Retina (tissue), 1 donor: ENCODE data around the gene SMARCAD1.
"Not testable (repeated sequence)": the region's sequence is repeated elsewhere in the genome, so short reads cannot be mapped to it uniquely, and the experiment has no call there.

Source experiments
- DNase-seq: peaks from one replicate; pipeline ENCODE4 v3.0.0-alpha.2; 2016

SMARCAD1 gene

DNA sequence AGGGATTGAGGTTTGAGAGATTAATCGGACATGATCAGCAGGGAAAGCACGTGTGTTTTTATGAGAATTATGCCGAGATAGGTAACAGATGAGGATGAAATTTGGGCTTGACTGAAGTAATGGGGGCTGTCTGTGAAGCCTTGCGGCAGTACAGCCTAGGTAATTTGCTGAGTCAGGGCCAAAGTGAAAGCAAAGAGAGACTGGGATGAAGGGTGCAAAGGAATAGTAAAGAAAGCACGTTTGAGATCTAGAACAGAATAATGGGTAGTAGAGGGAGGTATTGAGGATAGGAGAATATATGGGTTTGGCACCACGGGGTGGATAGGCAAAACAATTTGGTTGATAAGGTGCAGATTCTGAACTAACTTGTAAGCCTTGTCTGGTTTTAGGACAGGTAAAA is 87.8 kb downstream of the SMARCAD1 start:
- not testable (repeated sequence) for DNase-seq

- DNase-seq = no peak
Measured at GRCh38 chr4:94298725-94299252, 91.1 kb downstream of the SMARCAD1 start.

GRCh38 chr4:94302191-94302590 is 94.5 kb downstream of the SMARCAD1 start:
- no peak for DNase-seq

DNA sequence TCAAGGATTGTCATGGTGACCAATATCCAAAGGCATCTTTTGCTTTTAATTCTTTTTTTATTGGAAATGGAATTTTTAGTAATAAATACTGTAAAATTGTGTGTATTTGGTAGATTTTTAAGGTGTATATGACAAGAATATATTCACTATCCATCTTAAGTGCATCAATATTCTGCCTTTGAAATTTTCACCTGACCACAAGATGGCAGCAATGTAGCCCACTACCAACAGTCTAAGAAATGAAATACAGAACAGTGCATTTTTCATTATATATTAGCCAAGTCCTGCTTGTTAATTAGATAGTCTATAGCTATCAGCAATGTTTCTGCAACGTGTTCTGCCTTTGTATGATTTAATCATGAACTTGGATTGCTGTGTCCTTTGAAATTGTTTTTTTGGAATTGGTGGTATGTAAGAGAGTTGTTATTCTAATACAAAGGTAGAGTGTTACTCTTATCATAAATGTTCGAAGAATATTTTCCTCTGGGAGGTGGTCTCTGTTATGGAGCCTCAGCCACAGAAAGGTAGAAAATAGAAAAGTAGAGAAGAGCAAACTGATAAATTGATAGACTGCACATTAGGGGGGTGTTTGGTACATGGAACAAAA is 96.8 kb downstream of the SMARCAD1 start:
- DNase-seq = peak; percentile 33

DNA sequence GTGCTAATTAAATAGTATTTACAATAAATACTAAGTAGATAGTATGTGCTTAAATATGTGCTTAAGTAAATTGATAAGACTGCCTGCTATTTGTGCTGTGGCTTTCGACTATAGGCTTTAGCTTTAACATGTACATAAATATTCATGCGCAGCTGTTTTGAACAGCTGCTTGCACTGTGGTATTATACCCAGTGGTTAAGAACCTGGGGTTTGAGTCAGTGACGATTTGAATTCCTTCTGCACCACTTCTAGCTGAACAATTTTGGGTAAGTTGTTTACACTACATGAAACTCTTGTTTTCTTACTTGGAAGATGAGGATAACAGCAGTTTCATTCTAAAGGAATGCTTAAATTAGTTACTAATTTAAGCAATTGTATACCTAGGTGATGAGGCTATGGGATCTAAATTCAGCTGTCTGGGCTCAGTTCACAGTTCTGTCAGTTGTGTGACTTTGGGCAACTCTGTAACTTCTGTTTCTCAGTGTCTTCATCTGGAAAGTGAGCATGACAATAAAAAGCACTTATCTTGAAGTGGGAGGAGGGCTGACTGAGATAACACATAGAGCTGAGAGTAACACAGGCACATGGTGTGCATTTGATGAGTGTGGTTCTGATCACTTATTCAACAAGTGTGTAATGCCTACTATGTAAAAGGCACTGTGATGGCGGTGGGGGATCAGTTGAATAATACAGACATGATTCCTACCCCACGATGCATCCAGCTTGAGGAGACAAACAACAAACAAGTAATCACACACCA is 98.0 kb downstream of the SMARCAD1 start:
- no peak for DNase-seq

DNA sequence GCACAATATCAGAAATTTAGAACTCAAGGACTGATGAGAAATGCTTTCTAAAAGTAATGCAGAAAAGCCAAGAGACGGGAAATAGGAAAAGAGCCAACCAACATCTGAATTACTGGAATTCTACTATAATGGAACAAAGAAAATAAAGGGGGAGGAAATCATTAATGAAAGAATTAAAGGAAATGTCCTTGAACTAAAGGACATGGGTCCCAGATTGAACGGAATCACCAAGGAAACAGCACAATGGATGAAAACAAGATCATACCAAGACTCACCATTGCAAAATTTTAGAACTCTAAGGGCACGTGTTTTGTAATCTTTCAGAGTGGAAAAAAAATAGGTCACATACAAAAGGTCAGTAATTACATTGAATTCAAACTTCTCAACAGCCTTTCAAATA is 99.0 kb downstream of the SMARCAD1 start:
- DNase-seq = no peak

- DNase-seq = no peak
Measured at GRCh38 chr4:94307231-94307871, 99.7 kb downstream of the SMARCAD1 start.

DNA sequence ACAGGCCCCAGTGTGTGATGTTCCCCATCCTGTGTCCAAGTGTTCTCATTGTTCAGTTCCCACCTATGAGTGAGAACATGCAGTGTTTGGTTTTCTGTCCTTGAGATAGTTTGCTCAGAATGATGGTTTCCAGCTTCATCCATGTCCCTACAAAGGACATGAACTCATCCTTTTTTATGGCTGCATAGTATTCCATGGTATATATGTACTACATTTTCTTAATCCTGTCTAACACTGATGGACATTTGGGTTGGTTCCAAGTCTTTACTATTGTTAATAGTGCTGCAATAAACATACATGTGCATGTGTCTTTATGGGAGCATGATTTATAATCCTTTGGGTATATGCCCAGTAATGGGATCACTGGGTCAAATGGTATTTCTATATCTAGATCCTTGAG is 112.3 kb downstream of the SMARCAD1 start:
- DNase-seq = not testable (repeated sequence)

DNA sequence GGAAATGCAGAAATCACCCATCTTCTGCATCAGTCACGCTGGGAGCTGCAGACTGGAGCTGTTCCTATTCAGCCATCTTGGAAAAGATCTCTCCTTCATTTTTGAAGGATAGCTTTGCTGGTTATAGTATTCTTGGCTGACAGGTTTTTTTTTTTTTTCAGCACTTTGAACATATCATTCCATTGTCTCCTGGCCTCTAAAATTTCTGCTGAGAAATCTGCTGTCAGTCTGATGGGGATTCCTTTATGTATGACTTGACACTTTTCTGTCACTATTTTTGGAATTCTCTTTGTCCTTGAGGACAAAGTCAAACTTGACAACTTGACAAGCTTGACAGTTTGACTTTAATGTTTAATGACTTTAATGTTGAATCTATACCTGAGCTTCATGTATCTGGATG is 118.2 kb downstream of the SMARCAD1 start:
- no peak for DNase-seq

DNA sequence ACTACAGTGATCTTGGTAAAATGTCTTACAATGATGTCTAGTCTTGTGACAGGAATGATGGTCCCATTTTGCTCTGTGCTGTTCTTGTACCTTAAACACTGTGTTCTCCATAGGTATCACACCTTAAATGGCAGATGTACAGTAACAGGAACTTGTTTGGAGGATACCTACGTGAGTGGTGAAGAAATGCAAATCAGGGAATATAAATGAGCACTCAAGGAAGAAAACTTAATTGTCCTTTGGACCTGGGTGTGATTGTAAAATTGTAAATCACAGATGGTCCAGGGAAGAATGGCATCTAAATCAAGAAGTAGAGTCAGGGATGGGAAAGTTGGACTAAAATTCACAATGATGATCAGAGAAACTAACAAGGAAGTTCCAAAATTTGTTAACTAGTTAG is 122.3 kb downstream of the SMARCAD1 start:
- DNase-seq = no peak

DNA sequence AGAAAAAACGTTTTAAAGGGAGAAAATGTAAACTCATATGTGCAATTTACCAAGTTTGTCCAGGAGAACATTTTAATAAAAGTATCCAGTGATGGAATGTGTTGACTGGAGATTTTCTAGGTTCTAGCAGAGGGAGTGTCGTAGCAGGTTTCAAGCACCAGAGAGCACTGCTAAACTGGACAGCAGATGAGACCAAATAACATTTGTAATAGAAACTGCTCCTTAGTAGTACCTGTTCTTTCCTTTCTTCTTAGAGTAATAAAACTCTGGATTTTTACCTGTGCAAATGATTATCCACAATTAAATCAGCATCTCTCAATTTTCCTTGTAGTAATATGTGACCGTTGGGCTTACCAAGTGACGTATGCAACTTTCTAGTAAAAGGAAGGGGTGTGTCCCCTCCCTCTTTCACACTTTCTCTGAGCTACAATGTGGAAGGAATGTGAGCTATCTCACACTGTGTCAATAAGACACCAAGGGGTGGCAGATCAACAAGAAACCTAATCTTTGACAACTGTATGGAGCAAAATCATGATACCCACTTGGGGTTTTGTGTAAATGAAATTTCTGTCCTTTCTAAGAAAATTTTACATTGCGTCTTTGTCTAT is 125.4 kb downstream of the SMARCAD1 start:
- DNase-seq = no peak

GRCh38 chr4:94333866-94334265 is 126.2 kb downstream of the SMARCAD1 start:
- no peak for DNase-seq

DNA sequence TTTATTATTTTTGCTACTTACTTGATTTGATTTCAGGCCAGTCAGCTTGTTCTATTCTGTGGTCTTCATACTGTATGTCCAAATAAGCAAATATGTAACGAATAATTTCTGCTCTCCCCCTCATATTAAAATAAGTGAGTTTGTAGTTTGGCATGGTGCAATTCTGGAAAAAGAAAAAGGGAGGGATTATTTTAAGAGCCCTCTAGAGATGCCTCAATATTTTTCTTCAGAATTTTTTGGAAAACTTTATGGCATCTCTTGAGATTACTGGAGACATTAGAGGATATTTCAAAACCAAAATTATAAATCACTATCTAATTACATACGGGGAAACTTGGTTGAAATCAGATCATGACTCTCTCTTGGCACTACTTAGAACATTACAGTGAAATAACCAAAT is 126.8 kb downstream of the SMARCAD1 start:
- DNase-seq = no peak

DNA sequence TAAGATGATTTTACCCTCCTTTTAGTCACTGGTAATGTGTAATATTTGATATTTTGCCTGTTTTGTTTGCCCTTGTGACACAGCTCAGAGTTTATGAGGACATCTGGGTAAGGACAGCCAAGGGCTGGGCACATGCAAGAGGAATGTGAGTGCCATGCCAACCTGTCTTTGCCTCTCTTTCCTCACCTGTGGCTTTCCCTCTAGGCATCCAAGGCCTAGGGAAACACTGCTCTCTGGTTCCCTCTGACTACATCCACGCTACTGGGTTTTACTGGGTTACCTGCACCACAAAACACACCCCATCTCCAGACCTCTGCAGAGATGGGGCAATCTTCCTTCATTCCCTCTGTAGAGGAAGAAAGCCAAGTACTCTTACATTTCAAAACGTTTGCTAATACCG is 127.3 kb downstream of the SMARCAD1 start:
- no peak for DNase-seq

- DNase-seq = no peak
Measured at GRCh38 chr4:94336303-94336702, 128.6 kb downstream of the SMARCAD1 start.

DNA sequence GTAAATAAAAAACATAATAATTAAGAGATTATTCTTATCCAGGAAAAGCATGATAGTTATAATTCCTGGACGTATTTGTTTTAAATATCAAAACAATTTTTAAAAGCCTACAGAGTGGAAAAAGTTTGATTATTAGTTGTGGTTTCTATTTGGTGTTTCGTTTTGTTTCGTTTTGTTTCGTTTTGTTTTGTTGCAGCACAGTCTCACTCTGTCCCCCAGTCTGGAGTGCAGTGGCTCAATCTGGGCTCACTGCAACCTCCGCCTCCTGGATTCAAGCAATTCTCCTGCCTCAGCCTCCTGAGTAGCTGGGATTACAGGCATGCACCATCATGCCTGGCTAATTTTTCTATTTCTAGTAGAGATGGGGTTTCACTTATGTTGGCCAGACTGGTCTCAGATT is 129.1 kb downstream of the SMARCAD1 start:
- not testable (repeated sequence) for DNase-seq

DNA sequence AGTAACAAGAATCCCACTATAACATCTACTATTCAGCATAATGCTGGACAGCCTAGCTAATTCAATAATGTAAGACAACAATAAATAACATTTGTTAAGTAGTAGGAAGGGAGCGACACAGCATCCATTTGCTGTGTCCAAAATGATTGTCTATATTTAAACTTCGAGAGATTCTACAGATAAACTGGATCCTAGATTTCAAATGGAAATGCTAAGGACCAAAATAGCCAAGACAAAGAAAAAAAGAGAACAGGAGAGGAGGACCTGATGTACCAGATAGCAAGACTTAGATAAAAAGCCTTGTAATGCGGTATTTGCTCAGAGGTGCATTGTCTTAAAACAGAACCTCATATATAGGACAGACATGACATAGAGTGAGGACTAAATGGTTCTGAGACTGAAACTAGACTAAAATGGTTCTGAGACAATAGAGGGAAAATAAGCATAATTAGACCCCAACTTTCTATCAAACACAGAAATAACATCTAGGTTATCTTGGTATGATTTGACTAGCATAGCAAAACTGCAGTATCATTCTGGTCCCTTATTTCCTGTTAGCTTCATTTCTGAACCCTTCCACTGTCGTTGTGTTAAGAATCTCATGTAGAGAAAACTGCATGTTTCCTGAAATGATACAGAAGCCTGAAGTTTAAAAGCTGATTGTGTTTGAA is 131.2 kb downstream of the SMARCAD1 start:
- no peak for DNase-seq

GRCh38 chr4:94339779-94340178 is 132.1 kb downstream of the SMARCAD1 start:
- no peak for DNase-seq
